Ovary (tissue), 9 donors: ENCODE results near the gene PPIG. TPM values are rescaled to one million over a fixed set of nuclear protein-coding genes. Genes with fewer than 3 reads are reported as not detected.

ENCODE experiments used
- DNase-seq, 5 donors: peaks; one replicate each; pipeline ENCODE4 v3.0.0-alpha.2; 2019 to 2020
- H3K27ac ChIP-seq, 2 donors: fragments of 200-600 bp; one replicate each; pipeline versions ENCODE4 v1.5.1 to v1.8.0; 2019 to 2022
- H3K27me3 ChIP-seq: fragments of 200-600 bp; one replicate; pipeline ENCODE4 v1.8.0; 2022
- H3K36me3 ChIP-seq: fragments of 200-600 bp; sonication (generic); one replicate; pipeline ENCODE4 v1.5.1; 2019
- H3K4me1 ChIP-seq: one replicate; pipeline ENCODE4 v1.8.1; 2013; ENCODE audit warnings: mild to moderate bottlenecking, moderate library complexity; ENCODE audit not compliant: insufficient read depth
- H3K4me3 ChIP-seq: fragments of 200-600 bp; sonication (generic); one replicate; pipeline ENCODE4 v1.5.1; 2017
- H3K9me3 ChIP-seq, 2 donors: fragments of 200-600 bp in 1 of 2; sonication (generic) in 1 of 2; one replicate each; pipeline versions ENCODE4 v1.5.1 to v1.8.1; 2013 to 2019; ENCODE audit warnings: mild to moderate bottlenecking in 1 of 2, moderate library complexity in 1 of 2
- EP300 ChIP-seq: sonication (generic); formaldehyde crosslinking; IDR thresholded peaks from one replicate; pipeline ENCODE4 v1.6.1; 2017; ENCODE audit warnings: antibody characterized with exemption
- POLR2A ChIP-seq: fragments of 450-650 bp; IDR thresholded peaks from one replicate; pipeline ENCODE4 v1.6.1; 2017; ENCODE audit warnings: antibody characterized with exemption, mild to moderate bottlenecking, moderate library complexity
- WGBS, 3 donors: extraction: QIAGEN DNeasy Blood & Tissue Kit in 1 of 3; methylation state at CpG; one replicate each; pipeline versions ENCODE4 v1.1.5 to v1.1.7; 2013 to 2017; 5-methylcytosine and 5-hydroxymethylcytosine counted together
- intact Hi-C, 4 donors: fragments of 100-400 bp; cut with DNase I; formaldehyde crosslinking; loops; one replicate each; pipeline versions ENCODE4 v1.11.0 to v1.15.1; 2022 to 2023
- polyA plus RNA-seq, 2 donors: library from polyadenylated mRNA; stranded (reverse); fragments of 200-250 nt in 1 of 2; fragments of 350-450 nt in 1 of 2; fragmentation: Illumina TruSeq in 1 of 2; extraction: RNeasy Lipid Tissue Mini Kit (QIAGEN cat#74804) in 1 of 2; gene quantifications; one replicate each; pipeline ENCODE4 v1.2.3, GENCODE V29; 2013 to 2014
- total RNA-seq, 7 donors: library from RNA; depleted of rRNA in 2 of 7; stranded (reverse); fragments of >200 nt in 2 of 7; fragmentation: NEBNext Ultra II Directional in 3 of 7; extraction: Animal tissue kit (Norgen Biotek cat#: 25700) in 3 of 7; gene quantifications; one replicate each; pipeline versions ENCODE4 v1.1.0 to v1.2.4, GENCODE V29; 2016 to 2023
- TF ChIP-seq, protein P1 (sequence below), 3 donors: fragments of 450-650 bp in 2 of 3; fragments of 200-600 bp in 1 of 3; IDR thresholded peaks; one replicate each; pipeline versions ENCODE4 v1.5.1 to v1.8.0; 2016 to 2022; ENCODE audit warnings: antibody characterized with exemption in 3 of 3, mild to moderate bottlenecking in 1 of 3
- donor health status: DM: no; HTN: no; CAD: no; lungs with moderate emphysema.
- donor health status: DM: no; HTN: no; CAD: no.
- donor health status: Bipolar disorder and iron deficiency.
- donor health status: DM: yes; HTN: yes; CAD: no.
- donor health status: DM: no; HTN: no; CAD: no.
- donor health status: DM: yes; HTN: yes; CAD: no.

The PPIG gene
- total and polyA plus RNA-seq, 9 donors: 29.3 to 64.5 (median 52.5) TPM

- DNase-seq: no peak
- TF ChIP-seq EP300: no peak
- TF ChIP-seq POLR2A: no peak
- TF ChIP-seq, protein P1, sequence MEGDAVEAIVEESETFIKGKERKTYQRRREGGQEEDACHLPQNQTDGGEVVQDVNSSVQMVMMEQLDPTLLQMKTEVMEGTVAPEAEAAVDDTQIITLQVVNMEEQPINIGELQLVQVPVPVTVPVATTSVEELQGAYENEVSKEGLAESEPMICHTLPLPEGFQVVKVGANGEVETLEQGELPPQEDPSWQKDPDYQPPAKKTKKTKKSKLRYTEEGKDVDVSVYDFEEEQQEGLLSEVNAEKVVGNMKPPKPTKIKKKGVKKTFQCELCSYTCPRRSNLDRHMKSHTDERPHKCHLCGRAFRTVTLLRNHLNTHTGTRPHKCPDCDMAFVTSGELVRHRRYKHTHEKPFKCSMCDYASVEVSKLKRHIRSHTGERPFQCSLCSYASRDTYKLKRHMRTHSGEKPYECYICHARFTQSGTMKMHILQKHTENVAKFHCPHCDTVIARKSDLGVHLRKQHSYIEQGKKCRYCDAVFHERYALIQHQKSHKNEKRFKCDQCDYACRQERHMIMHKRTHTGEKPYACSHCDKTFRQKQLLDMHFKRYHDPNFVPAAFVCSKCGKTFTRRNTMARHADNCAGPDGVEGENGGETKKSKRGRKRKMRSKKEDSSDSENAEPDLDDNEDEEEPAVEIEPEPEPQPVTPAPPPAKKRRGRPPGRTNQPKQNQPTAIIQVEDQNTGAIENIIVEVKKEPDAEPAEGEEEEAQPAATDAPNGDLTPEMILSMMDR (IDR thresholded peaks at IDR 0.05): no peak
- no peak overlapping the region for H3K27ac ChIP-seq
- no peak overlapping the region for H3K4me3 ChIP-seq
- H3K4me1 ChIP-seq: no peaks in the 10 kb centered on the region
- H3K9me3 ChIP-seq: no peaks in the 10 kb centered on the region
- 93 to 98% (median 96%) methylated on average over 3 of the region's 3 CpGs for WGBS, 3 donors
- H3K36me3 ChIP-seq: no peaks in the 10 kb centered on the region
- H3K27me3 ChIP-seq: no peaks in the 10 kb centered on the region
- intact Hi-C loops: no loop called here
These were observed 53.5 kb downstream of the PPIG start for GRCh38 chr2:169637620-169638019.

DNA sequence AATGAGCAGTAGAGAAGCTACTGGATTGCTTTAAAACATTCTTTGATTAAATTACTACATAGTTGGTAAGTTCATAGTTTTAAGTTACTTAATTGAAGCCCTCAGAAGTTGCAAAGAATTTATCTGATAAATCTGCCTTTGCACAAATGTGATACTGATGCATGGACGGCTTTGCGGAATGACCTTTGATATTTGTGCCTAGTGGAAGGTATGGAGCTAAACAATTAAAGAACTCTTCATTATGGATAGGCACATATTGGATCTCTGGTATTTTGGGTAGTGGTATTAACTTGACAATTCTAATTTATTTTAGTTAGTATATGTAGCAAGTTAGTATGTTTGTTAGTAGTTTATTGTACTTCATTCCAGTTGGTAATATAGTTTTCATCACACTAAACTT is 56.0 kb downstream of the PPIG start:
- no peaks in the 10 kb centered on the region for H3K4me1 ChIP-seq
- no peaks in the 10 kb centered on the region for H3K36me3 ChIP-seq
- no peak for DNase-seq
- TF ChIP-seq, protein P1 (IDR thresholded peaks at IDR 0.05): no peak
- TF ChIP-seq EP300: no peak
- TF ChIP-seq POLR2A: no peak
- H3K9me3 ChIP-seq: no peaks in the 10 kb centered on the region
- intact Hi-C loops: no loop called here
- H3K4me3 ChIP-seq: no peak overlapping the region
- no peak overlapping the region for H3K27ac ChIP-seq
- 95 to 96% (median 95%) methylated on average over 2 of the region's 2 CpGs for WGBS, 3 donors
- no peaks in the 10 kb centered on the region for H3K27me3 ChIP-seq

- H3K4me1 ChIP-seq: no peaks in the 10 kb centered on the region
- no peak overlapping the region for H3K4me3 ChIP-seq
- 11 to 46% (median 28%) methylated on average over 2 of the region's 2 CpGs for WGBS, 3 donors
- no peaks in the 10 kb centered on the region for H3K27me3 ChIP-seq
- no peaks in the 10 kb centered on the region for H3K9me3 ChIP-seq
- DNase-seq: no peak
- no peak overlapping the region for H3K27ac ChIP-seq
- TF ChIP-seq POLR2A: no peak
- TF ChIP-seq EP300: no peak
- TF ChIP-seq, protein P1 (IDR thresholded peaks at IDR 0.05): no peak
- no peaks in the 10 kb centered on the region for H3K36me3 ChIP-seq
- intact Hi-C loops: no loop called here
These were observed 57.3 kb downstream of the PPIG start for GRCh38 chr2:169641464-169641863.

DNA sequence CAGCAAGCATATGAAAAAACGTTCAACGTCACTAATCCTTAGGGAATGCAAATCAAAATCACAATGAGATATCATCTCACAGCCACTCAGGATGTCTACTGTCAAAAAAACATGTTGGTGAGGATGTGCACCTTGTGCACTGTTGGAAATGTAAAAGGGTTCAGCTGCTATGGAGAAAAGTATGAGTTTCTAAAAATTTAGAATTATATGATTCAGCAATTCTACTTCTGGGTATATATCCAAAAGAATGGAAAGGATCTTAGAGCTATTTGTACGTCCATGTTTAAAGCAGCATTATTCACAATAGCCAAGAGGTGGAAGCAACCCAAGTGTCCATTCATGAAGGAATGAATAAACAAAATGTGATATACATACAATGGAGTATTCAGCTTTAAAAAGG is 60.0 kb downstream of the PPIG start:
- WGBS, 3 donors: 49 to 76% (median 63%) methylated on average over 3 of the region's 3 CpGs
- no peaks in the 10 kb centered on the region for H3K27me3 ChIP-seq
- no peak overlapping the region for H3K4me3 ChIP-seq
- H3K27ac ChIP-seq: no peak overlapping the region
- H3K4me1 ChIP-seq: no peaks in the 10 kb centered on the region
- intact Hi-C loops: no loop called here
- no peak for TF ChIP-seq EP300
- TF ChIP-seq POLR2A: no peak
- TF ChIP-seq, protein P1 (IDR thresholded peaks at IDR 0.05): no peak
- no peaks in the 10 kb centered on the region for H3K36me3 ChIP-seq
- no peaks in the 10 kb centered on the region for H3K9me3 ChIP-seq
- DNase-seq: no peak
